Measurements from ENCODE around the gene HK1. TPM values are rescaled to one million over a fixed set of nuclear protein-coding genes. Genes with fewer than 3 reads are reported as not detected.

Gene HK1
- total RNA-seq, 1 donor from 2014 or later: 95.0 TPM

GRCh38 chr10:69402386-69402785, 124.1 kb downstream of the HK1 start:
- Histone ChIP-seq H2AFZ (ENCODE audit: low read depth, low read length) (no peak overlapping the region), H3K27ac (ENCODE audit: low read depth, low read length) (no peak overlapping the region), H3K4me1 (ENCODE audit: insufficient read depth, low read length) (peaks cover 10% of the 10 kb centered on the region), H3K27me3 (ENCODE audit: insufficient read depth, low read length) (no peaks in the 10 kb centered on the region), H3K9me3 (ENCODE audit: insufficient read depth, low read depth, low read length) (no peaks in the 10 kb centered on the region), H3K4me3 (ENCODE audit: insufficient read depth, low read depth, low read length) (no peak overlapping the region), H3K9ac (ENCODE audit: low read length) (no peak overlapping the region), H4K20me1 (ENCODE audit: insufficient read depth, low read length) (no peaks in the 10 kb centered on the region), H3K4me2 (ENCODE audit: low read length) (no peak overlapping the region), H3K36me3 (ENCODE audit: insufficient read depth, low read length) (peaks cover 2% of the 10 kb centered on the region), H3K79me2 (ENCODE audit: insufficient read depth, low read length) (no peaks in the 10 kb centered on the region)
- no peak for FAIRE-seq
- H3K4me3 Mint-ChIP-seq (ENCODE audit: unreplicated experiment): no peak overlapping the region
- H3K9me3 Mint-ChIP-seq (ENCODE audit: unreplicated experiment): no peaks in the 10 kb centered on the region
- peaks cover 42% of the 10 kb centered on the region for H3K36me3 Mint-ChIP-seq (ENCODE audit: low read depth, unreplicated experiment)
- peaks cover 4% of the 10 kb centered on the region for H3K4me1 Mint-ChIP-seq (ENCODE audit: low read depth, unreplicated experiment)
- TF ChIP-seq CTCF (IDR thresholded peaks at IDR 0.05; ENCODE audit: insufficient read depth, low read depth, low read length): no peak
- no peak for TF ChIP-seq EZH2 (IDR thresholded peaks at IDR 0.05; ENCODE audit: insufficient read depth, low read length)
- no peaks in the 10 kb centered on the region for H3K27me3 Mint-ChIP-seq (ENCODE audit: low read depth, unreplicated experiment)
- no peak for DNase-seq (ENCODE audit: low read depth)
- H3K27ac Mint-ChIP-seq (ENCODE audit: unreplicated experiment): no peak overlapping the region

GRCh38 chr10:69403066-69403465, 124.8 kb downstream of the HK1 start:
- H2AFZ ChIP-seq (ENCODE audit: low read depth, low read length): no peak overlapping the region
- H3K4me3 ChIP-seq (ENCODE audit: insufficient read depth, low read depth, low read length): no peak overlapping the region
- Mint-ChIP-seq H3K4me3 (ENCODE audit: unreplicated experiment) (no peak overlapping the region), H3K36me3 (ENCODE audit: low read depth, unreplicated experiment) (peaks cover 42% of the 10 kb centered on the region), H3K27ac (ENCODE audit: unreplicated experiment) (peak overlapping the region; percentile 53), H3K27me3 (ENCODE audit: low read depth, unreplicated experiment) (no peaks in the 10 kb centered on the region), H3K9me3 (ENCODE audit: unreplicated experiment) (no peaks in the 10 kb centered on the region), H3K4me1 (ENCODE audit: low read depth, unreplicated experiment) (peaks cover 4% of the 10 kb centered on the region)
- no peaks in the 10 kb centered on the region for H3K9me3 ChIP-seq (ENCODE audit: insufficient read depth, low read depth, low read length)
- peaks cover 2% of the 10 kb centered on the region for H3K36me3 ChIP-seq (ENCODE audit: insufficient read depth, low read length)
- no peaks in the 10 kb centered on the region for H4K20me1 ChIP-seq (ENCODE audit: insufficient read depth, low read length)
- TF ChIP-seq EZH2 (IDR thresholded peaks at IDR 0.05; ENCODE audit: insufficient read depth, low read length) (no peak), CTCF (IDR thresholded peaks at IDR 0.05; ENCODE audit: insufficient read depth, low read depth, low read length) (no peak)
- FAIRE-seq: no peak
- H3K27ac ChIP-seq (ENCODE audit: low read depth, low read length): no peak overlapping the region
- no peak overlapping the region for H3K9ac ChIP-seq (ENCODE audit: low read length)
- H3K4me1 ChIP-seq (ENCODE audit: insufficient read depth, low read length): peaks cover 10% of the 10 kb centered on the region
- no peak overlapping the region for H3K4me2 ChIP-seq (ENCODE audit: low read length)
- no peaks in the 10 kb centered on the region for H3K27me3 ChIP-seq (ENCODE audit: insufficient read depth, low read length)
- no peaks in the 10 kb centered on the region for H3K79me2 ChIP-seq (ENCODE audit: insufficient read depth, low read length)
- no peak for DNase-seq (ENCODE audit: low read depth)

- Histone ChIP-seq H3K4me1 (ENCODE audit: insufficient read depth, low read length) (peaks cover 10% of the 10 kb centered on the region), H3K9me3 (ENCODE audit: insufficient read depth, low read depth, low read length) (no peaks in the 10 kb centered on the region), H3K4me2 (ENCODE audit: low read length) (peak overlapping the region; percentile 3), H3K4me3 (ENCODE audit: insufficient read depth, low read depth, low read length) (no peak overlapping the region), H3K36me3 (ENCODE audit: insufficient read depth, low read length) (peaks cover under 1% of the 10 kb centered on the region), H3K27ac (ENCODE audit: low read depth, low read length) (no peak overlapping the region), H3K27me3 (ENCODE audit: insufficient read depth, low read length) (no peaks in the 10 kb centered on the region), H2AFZ (ENCODE audit: low read depth, low read length) (no peak overlapping the region), H4K20me1 (ENCODE audit: insufficient read depth, low read length) (no peaks in the 10 kb centered on the region), H3K79me2 (ENCODE audit: insufficient read depth, low read length) (no peaks in the 10 kb centered on the region), H3K9ac (ENCODE audit: low read length) (no peak overlapping the region)
- peak; percentile 88 for DNase-seq (ENCODE audit: low read depth)
- Mint-ChIP-seq H3K36me3 (ENCODE audit: low read depth, unreplicated experiment) (peaks cover 39% of the 10 kb centered on the region), H3K27me3 (ENCODE audit: low read depth, unreplicated experiment) (no peaks in the 10 kb centered on the region), H3K9me3 (ENCODE audit: unreplicated experiment) (no peaks in the 10 kb centered on the region), H3K4me3 (ENCODE audit: unreplicated experiment) (no peak overlapping the region), H3K4me1 (ENCODE audit: low read depth, unreplicated experiment) (peaks cover 4% of the 10 kb centered on the region), H3K27ac (ENCODE audit: unreplicated experiment) (no peak overlapping the region)
- no peak for TF ChIP-seq EZH2 (IDR thresholded peaks at IDR 0.05; ENCODE audit: insufficient read depth, low read length)
- no peak for TF ChIP-seq CTCF (IDR thresholded peaks at IDR 0.05; ENCODE audit: insufficient read depth, low read depth, low read length)
- no peak for FAIRE-seq
Observed at GRCh38 chr10:69403519-69403918, 125.2 kb downstream of the HK1 start.

Measured in astrocyte (in vitro differentiated cells and primary cell).